GM12875 (cell line): ENCODE results near the gene KLF7.

Experiments used
- H3K4me3 ChIP-seq: one replicate; pipeline ENCODE4 v1.5.1; 2011; ENCODE audit warnings: low read depth, low read length, control low read depth
- TF ChIP-seq, protein P1 (sequence below): IDR thresholded peaks from 2 replicates; pipeline ENCODE4 v1.5.1; 2011; ENCODE audit warnings: low read depth, mild to moderate bottlenecking, control low read depth, inconsistent platforms, low read length, moderate library complexity, borderline replicate concordance; ENCODE audit not compliant: insufficient read depth

Gene KLF7

DNA sequence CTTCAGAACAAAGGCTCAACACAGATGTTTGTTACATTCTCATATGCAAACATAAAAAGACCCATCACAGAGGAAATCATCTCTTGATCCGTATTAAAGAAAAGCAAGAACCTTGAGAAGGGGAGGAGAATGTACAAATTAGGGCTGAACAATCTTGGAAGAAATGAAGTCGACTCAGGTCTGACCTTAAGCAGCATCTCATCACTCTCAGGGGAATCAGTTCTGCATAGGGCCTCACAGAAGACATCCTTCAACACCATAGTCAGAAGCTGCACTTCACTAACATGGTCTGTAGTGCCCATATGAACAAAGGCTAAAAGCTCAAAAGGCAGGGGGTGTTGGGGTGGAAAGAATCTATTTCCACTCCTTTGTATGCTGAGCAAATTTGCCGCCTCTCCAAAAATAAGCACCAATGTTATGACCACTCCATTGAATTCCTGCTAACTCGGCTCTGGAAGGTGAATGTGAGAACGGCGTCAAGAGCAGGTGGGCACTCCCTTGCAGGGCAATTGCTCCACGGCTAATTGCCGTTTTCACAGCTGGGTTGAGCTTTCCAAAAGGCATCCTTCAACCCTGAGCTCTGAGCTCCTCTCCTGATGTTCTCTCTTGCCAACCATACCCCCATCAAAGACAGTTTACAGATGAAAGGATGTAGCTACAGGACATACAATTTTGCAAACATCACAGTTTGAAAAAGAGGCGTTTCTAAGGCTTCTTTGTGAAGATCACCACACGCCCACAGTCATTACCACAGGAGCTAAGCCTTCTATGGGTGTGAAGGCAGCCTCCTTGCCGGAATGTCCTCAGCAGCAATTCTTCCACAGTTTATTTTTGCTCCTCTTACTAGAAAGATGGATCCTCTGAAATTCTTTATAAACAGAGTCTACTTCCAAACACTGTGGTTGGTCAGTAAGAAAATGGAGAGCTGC lies 10.0 kb downstream of the KLF7 start:
- TF ChIP-seq, protein P1, sequence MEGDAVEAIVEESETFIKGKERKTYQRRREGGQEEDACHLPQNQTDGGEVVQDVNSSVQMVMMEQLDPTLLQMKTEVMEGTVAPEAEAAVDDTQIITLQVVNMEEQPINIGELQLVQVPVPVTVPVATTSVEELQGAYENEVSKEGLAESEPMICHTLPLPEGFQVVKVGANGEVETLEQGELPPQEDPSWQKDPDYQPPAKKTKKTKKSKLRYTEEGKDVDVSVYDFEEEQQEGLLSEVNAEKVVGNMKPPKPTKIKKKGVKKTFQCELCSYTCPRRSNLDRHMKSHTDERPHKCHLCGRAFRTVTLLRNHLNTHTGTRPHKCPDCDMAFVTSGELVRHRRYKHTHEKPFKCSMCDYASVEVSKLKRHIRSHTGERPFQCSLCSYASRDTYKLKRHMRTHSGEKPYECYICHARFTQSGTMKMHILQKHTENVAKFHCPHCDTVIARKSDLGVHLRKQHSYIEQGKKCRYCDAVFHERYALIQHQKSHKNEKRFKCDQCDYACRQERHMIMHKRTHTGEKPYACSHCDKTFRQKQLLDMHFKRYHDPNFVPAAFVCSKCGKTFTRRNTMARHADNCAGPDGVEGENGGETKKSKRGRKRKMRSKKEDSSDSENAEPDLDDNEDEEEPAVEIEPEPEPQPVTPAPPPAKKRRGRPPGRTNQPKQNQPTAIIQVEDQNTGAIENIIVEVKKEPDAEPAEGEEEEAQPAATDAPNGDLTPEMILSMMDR: no peak
- no peak overlapping the region for H3K4me3 ChIP-seq

DNA sequence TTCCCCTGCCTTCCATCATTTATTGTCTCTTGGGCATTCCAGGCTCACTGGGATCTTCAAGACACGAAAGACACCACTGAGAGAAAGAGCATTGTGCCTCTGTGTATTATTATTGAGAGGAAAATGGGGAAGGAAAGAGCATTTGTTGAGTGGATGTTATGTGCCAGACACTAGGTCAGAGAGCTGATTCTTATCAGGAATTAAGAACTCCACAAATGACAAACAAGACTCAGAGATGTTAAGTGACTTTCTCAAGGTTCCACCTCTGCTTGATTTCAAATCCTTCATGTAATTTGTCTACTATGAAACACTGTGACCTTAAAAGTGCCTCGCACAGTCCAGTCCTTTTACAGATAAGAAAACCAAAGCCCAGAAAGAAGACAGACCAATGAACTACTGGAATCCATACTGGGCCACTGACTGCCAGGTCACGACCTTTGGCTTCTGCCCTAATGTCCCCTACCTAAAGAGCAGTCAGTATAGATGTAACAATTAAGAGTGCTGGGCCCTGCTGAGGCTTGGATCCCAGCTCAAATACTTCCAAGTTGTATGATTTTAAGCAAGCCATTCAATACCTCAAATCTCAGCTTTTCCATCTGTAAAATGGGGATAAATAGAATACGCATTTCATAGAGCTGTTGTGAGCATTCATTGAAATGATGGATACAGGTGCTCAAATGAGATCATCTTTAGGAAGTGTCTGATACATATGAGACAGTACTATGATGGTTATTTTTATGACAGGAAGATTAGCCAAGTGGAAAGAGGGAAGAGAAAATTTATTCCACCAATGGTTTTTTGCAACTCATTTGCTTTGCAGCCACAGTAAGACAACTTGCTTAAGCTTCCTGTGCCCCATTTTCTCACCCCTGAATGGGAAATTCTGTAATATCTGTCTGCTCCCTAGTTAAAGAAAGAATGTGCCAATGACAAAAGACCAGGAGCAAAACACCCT lies 10.9 kb downstream of the KLF7 start:
- TF ChIP-seq, protein P1: no peak
- H3K4me3 ChIP-seq: no peak overlapping the region

DNA sequence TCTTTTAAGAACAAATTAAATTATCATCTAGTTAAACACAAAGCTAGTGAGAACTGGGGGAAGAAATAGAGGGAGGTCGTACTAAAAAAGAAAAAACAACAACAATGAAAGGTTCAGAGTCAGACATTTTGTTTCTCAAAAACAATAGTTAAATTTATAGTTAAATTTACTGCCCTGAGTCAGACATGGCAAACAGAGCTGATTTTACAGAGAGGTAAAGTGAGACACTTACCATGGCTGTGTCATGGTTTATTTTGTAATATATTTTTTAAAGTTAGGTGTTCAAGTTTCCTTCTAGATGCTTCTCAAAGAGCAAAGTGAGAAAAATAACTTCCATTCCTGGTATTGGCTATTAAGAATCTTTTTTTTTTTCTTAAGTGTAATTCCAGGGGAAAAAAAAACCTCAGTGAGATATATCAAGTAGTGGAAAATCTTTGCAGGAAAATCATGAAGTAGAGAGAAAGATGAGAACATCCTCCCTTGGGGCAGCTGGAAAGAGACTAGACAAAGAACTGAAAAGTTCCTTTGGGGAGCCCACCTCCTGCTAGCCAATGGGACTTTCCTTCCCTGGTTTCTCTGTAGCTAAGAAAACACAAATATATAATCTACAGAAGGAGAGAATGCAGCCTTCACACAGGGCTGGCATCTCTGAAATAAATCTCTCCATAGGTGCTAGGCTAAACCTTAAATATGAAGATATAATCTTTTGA lies 12.3 kb downstream of the KLF7 start:
- TF ChIP-seq, protein P1: no peak
- H3K4me3 ChIP-seq: no peak overlapping the region

DNA sequence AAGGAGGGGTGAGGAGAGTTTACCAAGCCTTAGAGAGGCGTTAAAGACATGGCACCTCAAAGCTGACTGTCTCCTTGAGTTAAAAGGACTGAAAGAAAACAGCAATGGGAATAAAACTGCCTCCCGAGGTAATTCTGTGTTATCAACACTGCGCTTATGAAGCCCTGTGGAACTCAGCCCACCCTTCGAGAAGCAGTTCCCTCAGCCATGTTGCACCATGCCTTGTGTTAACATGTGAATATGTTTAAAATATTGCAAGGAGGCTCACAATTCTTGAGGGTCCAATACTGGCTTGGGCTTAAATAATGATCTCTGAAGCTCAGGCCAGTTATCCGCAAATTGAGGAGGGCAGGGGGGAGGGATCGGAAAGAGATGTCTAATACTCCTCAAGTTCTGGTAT lies 14.7 kb downstream of the KLF7 start:
- TF ChIP-seq, protein P1: no peak
- no peak overlapping the region for H3K4me3 ChIP-seq

DNA sequence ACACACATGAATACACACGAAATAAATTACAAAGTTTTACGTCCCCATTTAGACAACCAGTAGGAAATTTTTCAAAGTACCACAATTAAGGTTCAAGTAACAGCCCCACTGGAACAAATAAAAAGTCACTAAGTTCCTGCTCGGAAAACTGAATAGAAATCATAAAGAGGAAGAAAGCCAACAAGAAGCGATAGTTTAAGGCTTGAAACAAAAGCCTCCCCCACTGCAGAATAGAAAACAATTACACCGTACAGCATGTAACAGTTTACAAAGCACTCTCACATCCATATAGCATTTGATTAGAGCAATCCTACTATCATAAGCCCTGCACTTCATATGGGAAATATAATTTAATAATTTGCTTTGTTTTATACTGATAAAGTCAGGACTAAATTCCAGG lies 15.5 kb downstream of the KLF7 start:
- TF ChIP-seq, protein P1: no peak
- H3K4me3 ChIP-seq: no peak overlapping the region

DNA sequence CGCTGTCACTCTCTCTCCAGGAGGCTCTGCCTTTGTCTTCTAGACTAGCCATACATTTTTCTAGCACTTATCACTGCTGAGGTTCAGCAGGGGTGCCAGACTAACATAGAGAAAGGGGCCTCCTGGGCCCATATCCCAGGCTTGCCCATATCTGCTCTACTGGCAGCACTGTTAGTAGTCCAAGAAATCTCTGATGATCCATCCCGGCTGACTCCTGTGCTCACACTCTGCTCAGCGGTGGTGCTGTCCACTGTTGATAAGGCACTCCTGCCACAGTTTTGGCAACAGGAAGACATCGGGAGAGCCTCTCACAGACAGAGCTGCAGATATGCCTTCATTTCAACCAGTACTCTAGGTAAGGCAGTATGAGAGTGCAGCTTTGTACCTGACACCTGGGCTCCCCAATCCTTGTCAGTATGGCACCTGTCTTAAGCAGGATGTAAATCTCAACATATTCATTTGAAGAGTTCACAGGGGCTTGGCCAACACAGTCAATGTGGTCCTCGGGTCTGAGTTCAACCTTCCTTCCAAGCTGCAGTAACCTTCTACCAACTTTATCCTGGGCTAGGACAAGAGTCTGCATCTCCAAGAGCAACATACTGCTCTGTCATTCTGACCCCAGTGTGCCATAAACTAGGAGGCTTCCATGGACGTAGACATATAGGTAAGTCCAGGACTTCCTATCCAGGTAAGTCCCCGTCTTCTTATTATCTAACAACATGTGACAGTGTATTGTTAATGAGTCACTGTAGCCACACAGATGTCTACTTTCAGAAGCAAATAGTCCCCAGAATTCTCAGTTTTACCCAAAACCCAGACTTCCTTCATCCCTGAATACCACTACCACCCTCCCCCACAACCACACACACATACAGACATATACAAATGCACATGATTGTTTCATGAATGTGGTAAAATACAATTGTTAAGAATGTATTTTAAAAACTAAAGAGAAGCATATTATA lies 16.2 kb downstream of the KLF7 start:
- no peak overlapping the region for H3K4me3 ChIP-seq
- TF ChIP-seq, protein P1: no peak
